ELF-1 (cell line): ENCODE measurements around the gene NDC1.

ENCODE experiments used
- DNase-seq: peaks from one replicate; pipeline ENCODE4 v3.0.0-alpha.2; 2016; ENCODE audit warnings: low read depth, low spot score

The NDC1 gene

DNA sequence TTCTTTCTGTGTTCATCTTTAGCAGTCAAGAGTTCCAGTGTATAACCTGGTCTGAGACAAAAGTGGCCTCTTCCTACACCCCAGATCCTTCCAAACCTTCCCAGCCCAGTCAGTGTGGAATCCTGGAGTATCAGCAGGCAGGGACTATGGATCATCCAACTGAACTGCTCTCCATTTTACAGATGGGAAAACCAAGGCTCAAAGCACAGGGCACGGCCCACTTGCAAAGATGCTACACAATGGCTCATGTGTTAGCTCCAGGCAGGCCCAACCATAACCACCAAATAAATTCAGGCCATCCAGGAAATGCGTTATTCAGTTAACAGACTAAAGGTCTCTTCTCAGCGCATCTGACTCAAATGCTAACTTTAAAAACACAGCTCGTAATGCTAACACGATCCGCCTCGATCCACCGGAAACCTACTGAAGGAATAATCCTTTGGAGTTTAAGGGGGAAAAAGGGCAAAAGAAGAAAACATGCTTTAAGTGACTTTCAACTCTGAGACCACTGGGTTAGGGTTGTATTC is 106.3 kb downstream of the NDC1 start:
- DNase-seq = no peak

DNA sequence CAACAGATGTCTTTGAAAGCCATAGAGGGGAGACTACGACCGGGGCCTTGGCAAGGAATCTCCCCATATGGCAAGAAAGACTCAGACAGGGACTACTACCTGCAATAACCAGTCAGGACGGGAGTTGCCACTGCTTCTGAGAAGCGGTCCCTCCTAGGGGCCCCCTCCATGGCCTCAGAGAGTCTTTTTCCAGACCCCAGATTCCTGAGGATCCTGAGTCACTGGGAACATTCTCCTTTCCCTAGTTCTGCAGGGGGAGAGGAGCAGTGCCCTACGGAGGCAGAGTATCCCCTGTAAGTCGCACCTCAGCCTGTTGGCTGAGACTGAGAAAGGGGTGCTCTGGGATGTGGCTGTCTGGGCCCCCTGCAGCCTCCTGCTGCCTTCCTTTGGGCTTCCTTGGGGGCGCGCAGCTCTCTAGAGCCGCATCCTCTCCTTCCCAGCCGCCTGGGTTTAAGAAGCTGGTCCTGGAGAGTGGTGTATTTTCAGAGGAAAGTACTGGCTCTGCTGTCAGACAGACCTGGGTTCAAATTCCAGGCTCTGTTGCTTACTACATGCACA is 107.0 kb downstream of the NDC1 start:
- no peak for DNase-seq

GRCh38 chr1:53730224-53730865 is 107.8 kb downstream of the NDC1 start:
- DNase-seq = no peak

DNA sequence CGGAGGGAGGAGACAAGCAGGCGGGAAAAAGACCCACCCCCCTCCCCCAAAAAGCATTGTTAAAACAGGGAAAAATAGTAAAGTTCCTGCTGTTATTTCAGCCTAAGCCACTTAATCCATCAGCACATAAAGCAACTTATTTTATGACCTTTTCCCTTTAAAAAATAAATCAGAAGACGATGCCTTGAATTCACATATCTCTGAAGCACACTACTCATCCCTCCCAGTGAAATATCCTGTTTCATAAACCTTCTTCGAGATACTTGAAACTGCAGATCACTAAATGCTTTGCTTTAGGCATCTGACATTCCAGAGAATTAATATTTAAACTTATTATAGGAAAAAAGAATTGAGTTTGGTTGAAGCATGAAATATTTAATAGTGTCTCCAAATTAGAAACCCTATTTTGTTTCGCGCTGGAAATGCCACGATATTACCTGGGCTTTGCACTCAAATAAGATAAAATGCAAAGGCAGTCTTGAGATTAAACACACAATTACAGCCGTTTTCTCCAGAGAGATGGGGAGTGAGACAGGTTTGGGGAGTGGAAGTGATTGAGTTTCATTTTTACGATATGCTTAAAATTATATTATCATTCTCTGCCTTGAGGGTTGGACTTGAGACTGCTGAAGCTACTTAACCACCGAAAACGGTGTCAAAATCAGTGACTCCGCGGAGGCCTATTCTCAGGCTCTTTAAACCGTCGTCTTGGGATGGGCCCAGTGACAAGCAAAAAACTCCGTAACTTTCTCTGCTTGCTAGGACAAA is 108.5 kb downstream of the NDC1 start:
- DNase-seq = no peak

DNA sequence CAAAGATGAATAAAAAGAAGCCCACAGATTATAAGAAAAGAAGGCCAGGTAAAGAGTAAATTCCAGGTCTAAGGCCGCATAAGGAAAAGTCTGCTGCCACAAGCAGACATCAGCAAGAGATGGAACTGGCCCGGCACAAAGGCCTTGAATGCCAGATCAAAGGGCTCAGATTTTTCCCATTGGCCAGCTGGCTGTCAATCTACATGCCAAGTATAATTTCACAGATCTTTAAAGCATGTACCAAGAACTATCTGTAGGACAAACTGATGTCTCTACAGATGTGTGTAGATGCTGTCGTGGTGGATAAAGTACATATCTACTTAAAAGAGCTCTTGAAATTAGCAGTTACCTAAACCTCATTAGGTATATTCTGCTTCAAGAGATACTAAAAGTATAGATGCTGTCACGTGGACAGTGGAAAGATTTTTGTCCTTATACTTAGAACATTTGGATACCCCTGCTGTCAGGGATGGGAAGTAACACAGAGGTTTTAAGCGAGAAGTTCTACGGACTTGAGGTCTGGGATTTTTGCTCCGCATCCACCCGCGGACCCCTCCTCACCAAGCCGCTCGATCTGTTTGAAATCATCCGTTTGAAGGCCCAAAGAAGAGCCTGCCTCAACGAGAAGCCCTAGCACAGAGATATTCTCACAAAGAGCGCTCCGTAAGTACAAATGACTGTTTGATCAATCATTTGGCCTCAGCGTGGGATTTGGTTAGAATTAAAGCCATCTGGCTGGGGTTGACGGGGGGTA is 109.2 kb downstream of the NDC1 start:
- no peak for DNase-seq

GRCh38 chr1:53728196-53728595 is 109.9 kb downstream of the NDC1 start:
- no peak for DNase-seq

DNA sequence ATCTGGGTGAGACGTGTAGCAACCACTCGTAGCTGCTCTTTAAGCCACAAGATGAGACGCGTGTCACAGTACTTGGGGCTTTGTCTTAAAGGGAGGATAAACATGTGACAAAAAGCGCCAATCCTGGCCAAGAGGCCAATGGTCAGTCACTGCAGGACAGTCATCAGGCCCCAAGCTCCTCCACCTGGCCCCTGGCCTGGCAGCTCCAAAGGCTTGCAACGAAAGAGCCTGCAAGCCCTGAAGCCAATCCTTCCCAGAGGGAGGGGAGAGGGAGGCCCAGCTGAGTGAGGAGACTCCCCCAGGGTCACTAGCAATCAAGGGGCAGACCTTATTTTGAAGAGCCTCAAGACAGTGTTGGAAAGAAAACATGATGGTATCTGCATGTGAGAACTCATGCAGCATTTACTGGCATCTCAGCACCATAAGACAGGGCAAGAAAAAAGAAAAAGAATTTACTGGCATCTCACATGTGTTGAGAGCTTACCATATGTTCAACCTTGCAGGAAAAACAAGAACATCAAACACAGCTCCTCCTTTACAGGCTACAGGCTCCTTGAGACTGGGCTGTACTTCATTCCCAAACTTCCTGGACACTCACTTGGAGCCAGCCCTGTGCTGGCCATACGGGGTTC is 110.5 kb downstream of the NDC1 start:
- DNase-seq = no peak

DNA sequence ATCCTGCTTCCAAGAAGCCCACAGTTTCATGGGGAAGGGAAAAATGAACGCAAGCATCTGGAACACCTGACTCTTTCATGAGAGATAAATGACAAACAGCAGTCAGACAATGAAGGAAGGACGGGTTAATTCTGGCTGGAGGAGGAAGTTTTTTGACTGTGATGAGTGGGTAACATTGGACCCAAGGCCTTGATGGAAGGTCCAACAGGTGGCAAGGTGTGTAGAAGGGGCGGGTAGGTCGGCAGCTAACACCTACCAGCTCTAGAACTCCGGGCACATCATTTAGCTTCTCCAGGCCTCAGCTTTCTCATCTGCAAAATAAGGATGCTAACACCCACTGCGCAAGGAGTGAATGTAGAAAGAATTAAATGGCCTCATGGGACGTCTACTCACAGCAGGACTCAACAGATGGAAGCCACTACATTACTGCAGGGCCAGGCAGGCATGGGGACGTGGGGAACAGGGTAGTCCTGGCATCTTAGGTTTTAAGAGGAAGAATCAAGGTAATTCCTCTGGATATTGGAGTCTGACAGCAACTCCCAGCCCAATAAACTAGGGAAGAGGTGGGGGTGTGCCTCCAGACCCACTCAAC is 112.0 kb downstream of the NDC1 start:
- no peak for DNase-seq

DNA sequence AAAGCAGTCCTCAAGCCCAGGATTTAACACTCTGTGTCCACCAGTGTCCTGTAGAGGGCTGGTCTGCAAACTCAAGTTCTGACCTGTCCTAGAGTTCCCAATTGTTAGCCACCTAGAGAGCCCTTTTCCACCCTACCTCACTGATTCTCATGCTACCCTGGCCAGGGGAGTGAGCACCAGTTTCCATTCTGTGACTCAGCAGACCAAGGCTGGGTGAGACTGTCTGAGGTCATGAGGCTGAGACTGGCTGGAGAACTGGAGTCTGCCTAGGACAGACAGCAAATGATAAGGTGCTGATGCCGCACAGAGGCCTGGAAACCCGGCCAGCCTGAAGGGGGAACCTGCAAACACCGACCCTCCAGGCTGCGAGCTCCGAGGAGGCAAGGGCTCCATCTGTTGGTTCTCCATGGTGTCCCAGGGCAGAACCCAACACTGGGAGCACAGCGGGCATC is 112.8 kb downstream of the NDC1 start:
- peak; percentile 91 for DNase-seq

DNA sequence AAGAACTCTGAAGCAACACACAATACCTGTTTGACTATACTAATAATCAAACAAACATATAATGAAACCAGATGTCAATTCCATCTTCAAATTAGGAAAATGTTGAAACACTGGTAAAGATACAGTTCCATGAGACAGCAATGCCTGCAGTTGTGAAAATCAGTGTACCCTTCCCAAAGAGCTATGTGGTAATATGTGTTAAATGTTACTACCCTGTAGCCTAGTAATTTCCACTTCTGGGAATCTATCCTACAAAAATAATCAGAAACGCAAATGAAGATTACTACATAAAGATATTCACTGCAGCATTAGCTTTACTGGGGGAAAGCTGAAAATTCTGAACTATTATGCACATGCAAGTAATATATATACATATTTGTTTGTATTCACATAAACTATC is 116.1 kb downstream of the NDC1 start:
- no peak for DNase-seq

DNA sequence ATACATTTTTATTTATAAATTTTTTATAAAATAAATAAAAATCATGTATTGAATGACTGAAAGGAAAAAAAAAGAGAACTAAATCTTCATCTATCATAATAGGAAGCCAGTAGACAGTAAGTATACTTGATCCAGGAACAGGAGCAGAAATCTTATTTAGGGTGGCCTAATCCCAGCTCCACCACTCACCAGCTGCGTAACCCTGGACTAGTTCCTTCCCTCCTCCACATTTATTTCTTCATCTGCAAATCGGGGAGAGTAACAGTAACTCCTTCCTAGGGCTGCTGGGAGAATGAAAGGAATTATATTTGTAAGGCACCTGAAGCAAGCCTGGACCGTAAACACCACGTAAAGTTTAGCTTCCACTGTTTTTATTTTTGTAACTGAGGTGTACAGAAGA is 117.0 kb downstream of the NDC1 start:
- DNase-seq = no peak

- DNase-seq = no peak
Observed at GRCh38 chr1:53719469-53719868, 118.6 kb downstream of the NDC1 start.

- no peak for DNase-seq
Observed at GRCh38 chr1:53718443-53718842, 119.7 kb downstream of the NDC1 start.

- no peak for DNase-seq
Observed at GRCh38 chr1:53717025-53717804, 120.9 kb downstream of the NDC1 start.

DNA sequence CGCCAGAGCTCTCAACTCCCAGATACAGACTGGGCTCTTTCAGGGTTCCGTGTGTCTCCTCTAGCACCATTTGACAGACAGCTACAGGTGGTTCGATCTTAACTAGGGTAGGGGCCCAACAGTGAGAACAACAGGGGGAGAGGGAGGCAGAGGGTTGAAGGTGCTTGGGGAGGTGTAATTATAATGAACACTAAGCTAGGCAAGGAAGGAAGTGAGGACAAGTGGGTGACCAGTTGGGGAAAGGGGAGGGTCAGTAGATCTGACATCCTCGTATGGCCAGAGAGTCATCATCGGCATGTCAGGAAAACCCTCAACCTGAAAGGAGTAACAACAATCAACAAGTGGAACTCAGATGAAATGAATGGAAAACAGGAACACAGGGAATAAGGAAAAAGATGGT is 121.9 kb downstream of the NDC1 start:
- DNase-seq = no peak

DNA sequence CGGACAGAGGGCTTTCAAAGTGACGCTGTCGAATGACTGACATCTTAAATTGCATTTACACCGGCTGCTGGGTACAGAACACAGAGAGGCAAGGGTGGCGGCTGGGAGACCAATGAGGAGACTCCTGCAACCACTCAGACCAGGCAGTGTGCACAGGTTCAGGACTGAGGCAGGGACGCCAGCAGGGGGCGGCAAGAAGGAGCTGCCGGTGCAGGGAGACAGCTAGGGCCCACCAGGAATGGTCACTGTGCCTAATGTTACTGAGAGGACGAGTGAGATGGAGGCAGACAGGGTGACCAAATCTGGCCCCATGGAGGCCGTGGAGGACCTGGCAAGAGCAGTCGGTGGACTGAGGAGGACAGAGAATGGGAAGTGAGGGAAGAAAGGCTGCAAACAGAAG is 122.6 kb downstream of the NDC1 start:
- peak; percentile 75 for DNase-seq
